ENCODE data around the gene MEF2A. TPM values are rescaled to one million over a fixed set of nuclear protein-coding genes. Genes with fewer than 3 reads are reported as not detected.

The MEF2A gene
- total RNA-seq, 1 experiment from 2014 or later = 29.6 TPM

- intact Hi-C loops (cut with micrococcal nuclease) = no loop called here
- ATAC-seq (no peak), DNase-seq (ENCODE audit: low read depth, low spot score) (no peak)
- H2AFZ ChIP-seq (ENCODE audit: low read depth, low read length, poor library complexity, severe bottlenecking) = no peak overlapping the region
- RAD21 ChIA-PET (ENCODE audit: low non-redundant PET in 1 of 2, low total read pairs in 2 of 2, uncharacterized antibody in 2 of 2, unreplicated experiment in 2 of 2) = no interaction called here
- POLR2A ChIA-PET = no interaction called here
- no peaks in the 10 kb centered on the region for H3K9me2 ChIP-seq (ENCODE audit: insufficient read depth)
- H3K27ac ChIP-seq (ENCODE audit: low read depth, low read length) = no peak overlapping the region
- BruUV-seq (replicated peaks) = no TSS peak
- no peaks in the 10 kb centered on the region for H4K20me1 ChIP-seq (ENCODE audit: insufficient read depth)
- H3K4me1 ChIP-seq (ENCODE audit: control insufficient read depth in 1 of 2, insufficient read depth in 2 of 2, low read length in 2 of 2) = peaks cover 3 to 13% of the 10 kb centered on the region in 2 experiments; a peak in 3 of 4 replicates
- TF ChIP-seq ATF3 (IDR thresholded peaks at IDR 0.05) (no peak), EZH2 (IDR thresholded peaks at IDR 0.05) (no peak), EGR1 (IDR thresholded peaks at IDR 0.05; ENCODE audit: low read depth) (no peak), SRF (IDR thresholded peaks at IDR 0.05; ENCODE audit: low read depth) (no peak), CBX3 (IDR thresholded peaks at IDR 0.05; ENCODE audit: low read depth) (no peak), ZFX (IDR thresholded peaks at IDR 0.05) (no peak), YY1 (IDR thresholded peaks at IDR 0.05; ENCODE audit: extremely low read depth, insufficient replicate concordance, low read depth, low read length) (no peak), CTCF (IDR thresholded peaks at IDR 0.05 in 2 of 3, conservative IDR thresholded peaks at IDR 0.05 in 1 of 3; ENCODE audit: borderline replicate concordance in 1 of 3, insufficient read depth in 1 of 3, low read depth in 2 of 3, low read length in 2 of 3) (no peak)
- H3K27me3 ChIP-seq (ENCODE audit: insufficient read depth, low read length) = no peaks in the 10 kb centered on the region
- H3K4me2 ChIP-seq (ENCODE audit: low read length) = no peak overlapping the region
- no peak overlapping the region for H3K9ac ChIP-seq (ENCODE audit: low read length)
- H3K79me2 ChIP-seq (ENCODE audit: insufficient read depth, low read length) = no peaks in the 10 kb centered on the region
- CTCF ChIA-PET = no interaction called here
- no peak overlapping the region for H3K4me3 ChIP-seq (replicated peaks in 1 of 2; ENCODE audit: low read depth in 1 of 2, low read length in 2 of 2)
- no peaks in the 10 kb centered on the region for H3K9me3 ChIP-seq (ENCODE audit: control insufficient read depth in 1 of 2, insufficient read depth in 1 of 2, low read depth in 1 of 2, low read length in 2 of 2)
- H3K36me3 ChIP-seq (ENCODE audit: control insufficient read depth in 1 of 2, insufficient read depth in 2 of 2, low read length in 2 of 2) = no peaks in the 10 kb centered on the region
These were observed 170.9 kb downstream of the MEF2A start for GRCh38 chr15:99736702-99737101.
